Measurements from ENCODE around the gene HS3ST1. TPM values are rescaled to one million over a fixed set of nuclear protein-coding genes. Genes with fewer than 3 reads are reported as not detected.

The HS3ST1 gene
- total RNA-seq, 1 experiment from 2014 or later, result 134 TPM

DNA sequence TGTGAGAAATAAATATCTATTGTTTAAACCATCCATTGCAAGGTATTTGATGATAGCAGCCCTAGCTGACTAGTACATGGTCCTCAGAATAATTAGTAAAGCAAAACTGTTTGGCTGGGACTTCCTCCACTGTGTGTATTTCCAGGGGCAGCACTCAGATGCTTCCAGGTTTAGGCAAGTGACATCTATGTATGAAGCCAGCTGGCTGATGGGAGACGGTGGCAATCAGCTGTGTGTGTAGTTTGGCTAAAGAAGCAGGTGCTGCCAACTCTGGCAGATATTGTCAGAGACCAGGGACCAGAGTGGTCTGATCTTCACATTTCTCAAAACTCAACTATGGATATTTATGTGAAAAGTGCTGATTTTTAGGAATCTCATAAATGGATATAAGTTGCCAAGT is 19.1 kb downstream of the HS3ST1 start:
- H3K4me3 ChIP-seq (replicated peaks in 1 of 2; ENCODE audit: low read depth in 1 of 2, low read length in 2 of 2), result no peak overlapping the region
- no peak overlapping the region for H3K27ac ChIP-seq (ENCODE audit: low read depth, low read length)
- intact Hi-C loops (cut with micrococcal nuclease), result loop anchor here (10.0 kb wide), 1 partner anchor 515 kb away; no protein-coding TSS in a partner anchor
- no peak overlapping the region for H3K9ac ChIP-seq (ENCODE audit: low read length)
- peaks cover 39 to 77% of the 10 kb centered on the region in 2 experiments for H3K36me3 ChIP-seq (ENCODE audit: control insufficient read depth in 1 of 2, insufficient read depth in 2 of 2, low read length in 2 of 2)
- H3K4me1 ChIP-seq (ENCODE audit: control insufficient read depth in 1 of 2, insufficient read depth in 2 of 2, low read length in 2 of 2), result peaks cover 0 to 34% of the 10 kb centered on the region in 2 experiments; a peak in 1 of 4 replicates
- ATAC-seq, result no peak
- H4K20me1 ChIP-seq (ENCODE audit: insufficient read depth), result peaks cover 38% of the 10 kb centered on the region; the same call in 1 of the 2 replicates
- ChIA-PET CTCF (no interaction called here), RAD21 (ENCODE audit: low non-redundant PET in 1 of 2, low total read pairs in 2 of 2, uncharacterized antibody in 2 of 2, unreplicated experiment in 2 of 2) (no interaction called here), POLR2A (no interaction called here)
- H3K4me2 ChIP-seq (ENCODE audit: low read length), result no peak overlapping the region
- BruUV-seq (replicated peaks), result no TSS peak
- H3K9me2 ChIP-seq (ENCODE audit: insufficient read depth), result no peaks in the 10 kb centered on the region
- TF ChIP-seq, protein P1, sequence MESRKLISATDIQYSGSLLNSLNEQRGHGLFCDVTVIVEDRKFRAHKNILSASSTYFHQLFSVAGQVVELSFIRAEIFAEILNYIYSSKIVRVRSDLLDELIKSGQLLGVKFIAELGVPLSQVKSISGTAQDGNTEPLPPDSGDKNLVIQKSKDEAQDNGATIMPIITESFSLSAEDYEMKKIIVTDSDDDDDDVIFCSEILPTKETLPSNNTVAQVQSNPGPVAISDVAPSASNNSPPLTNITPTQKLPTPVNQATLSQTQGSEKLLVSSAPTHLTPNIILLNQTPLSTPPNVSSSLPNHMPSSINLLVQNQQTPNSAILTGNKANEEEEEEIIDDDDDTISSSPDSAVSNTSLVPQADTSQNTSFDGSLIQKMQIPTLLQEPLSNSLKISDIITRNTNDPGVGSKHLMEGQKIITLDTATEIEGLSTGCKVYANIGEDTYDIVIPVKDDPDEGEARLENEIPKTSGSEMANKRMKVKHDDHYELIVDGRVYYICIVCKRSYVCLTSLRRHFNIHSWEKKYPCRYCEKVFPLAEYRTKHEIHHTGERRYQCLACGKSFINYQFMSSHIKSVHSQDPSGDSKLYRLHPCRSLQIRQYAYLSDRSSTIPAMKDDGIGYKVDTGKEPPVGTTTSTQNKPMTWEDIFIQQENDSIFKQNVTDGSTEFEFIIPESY (IDR thresholded peaks at IDR 0.05; ENCODE audit: extremely low read depth, insufficient replicate concordance, low read length), result no peak
- TF ChIP-seq SRF (IDR thresholded peaks at IDR 0.05; ENCODE audit: low read depth) (no peak), POLR2AphosphoS5 (IDR thresholded peaks at IDR 0.05; ENCODE audit: low read depth, low read length) (no peak; the same call in 1 of the 2 replicates), EGR1 (IDR thresholded peaks at IDR 0.05; ENCODE audit: low read depth) (no peak), TCF7L2 (IDR thresholded peaks at IDR 0.05; ENCODE audit: borderline replicate concordance, extremely low read depth, insufficient read depth, insufficient read length) (no peak), YY1 (IDR thresholded peaks at IDR 0.05; ENCODE audit: extremely low read depth, insufficient replicate concordance, low read depth, low read length) (no peak), JUND (IDR thresholded peaks at IDR 0.05) (no peak), ZNF274 (IDR thresholded peaks at IDR 0.05; ENCODE audit: low read depth, low read length) (no peak), CEBPB (IDR thresholded peaks at IDR 0.05; ENCODE audit: low read depth) (no peak), EZH2phosphoT487 (IDR thresholded peaks at IDR 0.05; ENCODE audit: borderline replicate concordance) (no peak), CBX3 (IDR thresholded peaks at IDR 0.05; ENCODE audit: low read depth) (no peak), SP1 (IDR thresholded peaks at IDR 0.05; ENCODE audit: low read depth) (no peak), SIN3A (IDR thresholded peaks at IDR 0.05; ENCODE audit: low read depth) (no peak), EZH2 (IDR thresholded peaks at IDR 0.05) (no peak), RAD21 (IDR thresholded peaks at IDR 0.05; ENCODE audit: low read depth) (no peak), ZFX (IDR thresholded peaks at IDR 0.05) (no peak)
- TF ChIP-seq, protein P2, sequence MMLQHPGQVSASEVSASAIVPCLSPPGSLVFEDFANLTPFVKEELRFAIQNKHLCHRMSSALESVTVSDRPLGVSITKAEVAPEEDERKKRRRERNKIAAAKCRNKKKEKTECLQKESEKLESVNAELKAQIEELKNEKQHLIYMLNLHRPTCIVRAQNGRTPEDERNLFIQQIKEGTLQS (IDR thresholded peaks at IDR 0.05), result no peak
- TF ChIP-seq, protein P3, sequence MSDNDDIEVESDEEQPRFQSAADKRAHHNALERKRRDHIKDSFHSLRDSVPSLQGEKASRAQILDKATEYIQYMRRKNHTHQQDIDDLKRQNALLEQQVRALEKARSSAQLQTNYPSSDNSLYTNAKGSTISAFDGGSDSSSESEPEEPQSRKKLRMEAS (IDR thresholded peaks at IDR 0.05), result no peak
- TF ChIP-seq, protein P4, sequence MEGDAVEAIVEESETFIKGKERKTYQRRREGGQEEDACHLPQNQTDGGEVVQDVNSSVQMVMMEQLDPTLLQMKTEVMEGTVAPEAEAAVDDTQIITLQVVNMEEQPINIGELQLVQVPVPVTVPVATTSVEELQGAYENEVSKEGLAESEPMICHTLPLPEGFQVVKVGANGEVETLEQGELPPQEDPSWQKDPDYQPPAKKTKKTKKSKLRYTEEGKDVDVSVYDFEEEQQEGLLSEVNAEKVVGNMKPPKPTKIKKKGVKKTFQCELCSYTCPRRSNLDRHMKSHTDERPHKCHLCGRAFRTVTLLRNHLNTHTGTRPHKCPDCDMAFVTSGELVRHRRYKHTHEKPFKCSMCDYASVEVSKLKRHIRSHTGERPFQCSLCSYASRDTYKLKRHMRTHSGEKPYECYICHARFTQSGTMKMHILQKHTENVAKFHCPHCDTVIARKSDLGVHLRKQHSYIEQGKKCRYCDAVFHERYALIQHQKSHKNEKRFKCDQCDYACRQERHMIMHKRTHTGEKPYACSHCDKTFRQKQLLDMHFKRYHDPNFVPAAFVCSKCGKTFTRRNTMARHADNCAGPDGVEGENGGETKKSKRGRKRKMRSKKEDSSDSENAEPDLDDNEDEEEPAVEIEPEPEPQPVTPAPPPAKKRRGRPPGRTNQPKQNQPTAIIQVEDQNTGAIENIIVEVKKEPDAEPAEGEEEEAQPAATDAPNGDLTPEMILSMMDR (IDR thresholded peaks at IDR 0.05 in 2 of 3, conservative IDR thresholded peaks at IDR 0.05 in 1 of 3; ENCODE audit: borderline replicate concordance in 1 of 3, insufficient read depth in 1 of 3, low read depth in 2 of 3, low read length in 2 of 3), result no peak
- no peaks in the 10 kb centered on the region for H3K27me3 ChIP-seq (ENCODE audit: insufficient read depth, low read length)
- no peaks in the 10 kb centered on the region for H3K9me3 ChIP-seq (ENCODE audit: control insufficient read depth in 1 of 2, insufficient read depth in 1 of 2, low read depth in 1 of 2, low read length in 2 of 2)
- H2AFZ ChIP-seq (ENCODE audit: low read depth, low read length, poor library complexity, severe bottlenecking), result no peak overlapping the region
- peaks cover 100% of the 10 kb centered on the region for H3K79me2 ChIP-seq (ENCODE audit: insufficient read depth, low read length)
- no peak for DNase-seq (ENCODE audit: low read depth, low spot score)

Data from HCT116 (cell line).